ENCODE data around the gene PHC3.

The PHC3 gene

GRCh38 chr3:170085396-170085795 is 96.1 kb downstream of the PHC3 start:
- Mint-ChIP-seq H3K27me3 (ENCODE audit: low read depth, poor library complexity) (no peaks in the 10 kb centered on the region), H3K4me3 (no peak overlapping the region), H3K27ac (no peak overlapping the region), H3K36me3 (ENCODE audit: low read depth) (peaks cover 45% of the 10 kb centered on the region), H3K9me3 (no peaks in the 10 kb centered on the region), H3K4me1 (no peaks in the 10 kb centered on the region)
- no peak for TF ChIP-seq CTCF (IDR thresholded peaks at IDR 0.05)
- DNase-seq: no peak

- Mint-ChIP-seq H3K27me3 (ENCODE audit: low read depth, poor library complexity) (no peaks in the 10 kb centered on the region), H3K36me3 (ENCODE audit: low read depth) (peaks cover 50% of the 10 kb centered on the region), H3K27ac (no peak overlapping the region), H3K4me1 (peaks cover 6% of the 10 kb centered on the region), H3K9me3 (no peaks in the 10 kb centered on the region), H3K4me3 (no peak overlapping the region)
- DNase-seq: no peak
- no peak for TF ChIP-seq CTCF (IDR thresholded peaks at IDR 0.05)
These were observed 98.2 kb downstream of the PHC3 start for GRCh38 chr3:170083343-170083742.

- H3K27ac Mint-ChIP-seq: no peak overlapping the region
- no peak for DNase-seq
- TF ChIP-seq CTCF (IDR thresholded peaks at IDR 0.05): no peak
- peaks cover 11% of the 10 kb centered on the region for H3K9me3 Mint-ChIP-seq
- H3K4me1 Mint-ChIP-seq: peaks cover 6% of the 10 kb centered on the region
- peaks cover 62% of the 10 kb centered on the region for H3K36me3 Mint-ChIP-seq (ENCODE audit: low read depth)
- H3K27me3 Mint-ChIP-seq (ENCODE audit: low read depth, poor library complexity): peaks cover 4% of the 10 kb centered on the region
- H3K4me3 Mint-ChIP-seq: no peak overlapping the region
These were observed 100.3 kb downstream of the PHC3 start for GRCh38 chr3:170081079-170081741.

- Mint-ChIP-seq H3K36me3 (ENCODE audit: low read depth) (peaks cover 62% of the 10 kb centered on the region), H3K27ac (peak overlapping the region; percentile 4)
These were observed 100.9 kb downstream of the PHC3 start for GRCh38 chr3:170080605-170081004.

GRCh38 chr3:170079536-170080165 is 101.9 kb downstream of the PHC3 start:
- H3K36me3 Mint-ChIP-seq (ENCODE audit: low read depth): peaks cover 60% of the 10 kb centered on the region
- H3K9me3 Mint-ChIP-seq: peaks cover 18% of the 10 kb centered on the region
- H3K4me1 Mint-ChIP-seq: peaks cover 6% of the 10 kb centered on the region
- no peak overlapping the region for H3K27ac Mint-ChIP-seq
- H3K27me3 Mint-ChIP-seq (ENCODE audit: low read depth, poor library complexity): peaks cover 4% of the 10 kb centered on the region
- DNase-seq: no peak
- TF ChIP-seq CTCF (IDR thresholded peaks at IDR 0.05): no peak
- H3K4me3 Mint-ChIP-seq: no peak overlapping the region

More at GRCh38 chr3:170080605-170081004, 100.9 kb downstream of the PHC3 start:
- H3K27me3 Mint-ChIP-seq (ENCODE audit: low read depth, poor library complexity): peaks cover 4% of the 10 kb centered on the region
- peaks cover 15% of the 10 kb centered on the region for H3K9me3 Mint-ChIP-seq
- DNase-seq: no peak
- TF ChIP-seq CTCF (IDR thresholded peaks at IDR 0.05): no peak
- H3K4me1 Mint-ChIP-seq: peaks cover 6% of the 10 kb centered on the region
- H3K4me3 Mint-ChIP-seq: no peak overlapping the region
